ENCODE results near the gene LRRC49.
"Not testable (repeated sequence)": the region's sequence is repeated elsewhere in the genome, so short reads cannot be mapped to it uniquely, and the experiment has no call there.

GRCh38 chr15:71035478-71035877 is 142.9 kb downstream of the LRRC49 start:
- TF ChIP-seq EZH2 (IDR thresholded peaks at IDR 0.05); POLR2AphosphoS5 (IDR thresholded peaks at IDR 0.05; ENCODE audit: borderline replicate concordance, low read depth, low read length); FOXP2 (optimal IDR thresholded peaks at IDR 0.05; ENCODE audit: control extremely low read depth, extremely low read length, insufficient read depth): not testable (repeated sequence)
